Mucosa of rectum (tissue), 2 donors: ENCODE results near the gene AQP1.

Experiments used
- H3K27ac ChIP-seq, 2 donors: one replicate each; pipeline ENCODE4 v1.7.0; 2013; ENCODE audit warnings: inconsistent platforms in 2 of 2, low read depth in 2 of 2, low read length in 2 of 2
- H3K27me3 ChIP-seq, 2 donors: one replicate each; pipeline ENCODE4 v1.7.0; 2013; ENCODE audit warnings: low read length in 2 of 2; ENCODE audit not compliant: control insufficient read depth in 2 of 2, insufficient read depth in 2 of 2
- H3K36me3 ChIP-seq, 2 donors: one replicate each; pipeline ENCODE4 v1.7.0; 2013; ENCODE audit warnings: low read length in 2 of 2; ENCODE audit not compliant: control insufficient read depth in 2 of 2, insufficient read depth in 2 of 2
- H3K4me1 ChIP-seq, 2 donors: one replicate each; pipeline ENCODE4 v1.7.0; 2013; ENCODE audit warnings: low read length in 2 of 2, mild to moderate bottlenecking in 1 of 2; ENCODE audit not compliant: control insufficient read depth in 2 of 2, insufficient read depth in 2 of 2
- H3K4me3 ChIP-seq, 2 donors: one replicate each; pipeline ENCODE4 v1.7.0; 2013; ENCODE audit warnings: low read length in 2 of 2
- H3K9ac ChIP-seq, 2 donors: one replicate each; pipeline ENCODE4 v1.7.0; 2013; ENCODE audit warnings: low read length in 2 of 2, low read depth in 1 of 2, mild to moderate bottlenecking in 1 of 2
- H3K9me3 ChIP-seq, 2 donors: one replicate each; pipeline ENCODE4 v1.7.0; 2013; ENCODE audit warnings: low read length in 2 of 2; ENCODE audit not compliant: control insufficient read depth in 2 of 2
- donor health status: healthy.
- donor health status: Normal muscosa, but diverticular disease.

AQP1 gene

GRCh38 chr7:30917216-30917893 is 5.7 kb downstream of the AQP1 start:
- Histone ChIP-seq H3K9me3 (no peaks in the 10 kb centered on the region), H3K36me3 (no peaks in the 10 kb centered on the region), H3K4me1 (peaks cover 10 to 44% of the 10 kb centered on the region in 2 donors), H3K9ac (no peak overlapping the region), H3K4me3 (no peak overlapping the region), H3K27me3 (no peaks in the 10 kb centered on the region), H3K27ac (no peak overlapping the region)

GRCh38 chr7:30918676-30919075 is 7.0 kb downstream of the AQP1 start:
- Histone ChIP-seq H3K36me3 (peaks cover under 1% of the 10 kb centered on the region in 2 donors), H3K9me3 (no peaks in the 10 kb centered on the region), H3K4me3 (no peak overlapping the region), H3K4me1 (peaks cover 10 to 31% of the 10 kb centered on the region in 2 donors), H3K9ac (no peak overlapping the region), H3K27ac (no peak overlapping the region), H3K27me3 (no peaks in the 10 kb centered on the region)

- Histone ChIP-seq H3K27ac (no peak overlapping the region), H3K4me1 (peaks cover 0 to 19% of the 10 kb centered on the region in 2 donors), H3K9me3 (no peaks in the 10 kb centered on the region), H3K4me3 (no peak overlapping the region), H3K9ac (no peak overlapping the region), H3K27me3 (no peaks in the 10 kb centered on the region), H3K36me3 (peaks cover 3 to 12% of the 10 kb centered on the region in 2 donors)
Measured at GRCh38 chr7:30920021-30920583, 8.4 kb downstream of the AQP1 start.

GRCh38 chr7:30920584-30921539 is 9.2 kb downstream of the AQP1 start:
- no peaks in the 10 kb centered on the region for H3K27me3 ChIP-seq
- H3K9me3 ChIP-seq: no peaks in the 10 kb centered on the region
- peaks cover 0 to 15% of the 10 kb centered on the region in 2 donors for H3K4me1 ChIP-seq
- peaks cover 3 to 17% of the 10 kb centered on the region in 2 donors for H3K36me3 ChIP-seq
- no peak overlapping the region for H3K9ac ChIP-seq
- no peak overlapping the region for H3K27ac ChIP-seq
- no peak overlapping the region for H3K4me3 ChIP-seq

GRCh38 chr7:30921540-30922401 is 10.1 kb downstream of the AQP1 start:
- H3K36me3 ChIP-seq: peaks cover 3 to 19% of the 10 kb centered on the region in 2 donors
- no peaks in the 10 kb centered on the region for H3K9me3 ChIP-seq
- H3K4me1 ChIP-seq: peaks cover 0 to 11% of the 10 kb centered on the region in 2 donors
- H3K27me3 ChIP-seq: no peaks in the 10 kb centered on the region
- no peak overlapping the region for H3K9ac ChIP-seq
- no peak overlapping the region for H3K4me3 ChIP-seq
- H3K27ac ChIP-seq: no peak overlapping the region

GRCh38 chr7:30922596-30922995 is 10.9 kb downstream of the AQP1 start:
- Histone ChIP-seq H3K4me1 (peaks cover 0 to 8% of the 10 kb centered on the region in 2 donors), H3K36me3 (peaks cover 3 to 19% of the 10 kb centered on the region in 2 donors), H3K27me3 (no peaks in the 10 kb centered on the region), H3K9ac (no peak overlapping the region), H3K27ac (no peak overlapping the region), H3K4me3 (no peak overlapping the region), H3K9me3 (peaks cover 0 to 2% of the 10 kb centered on the region in 2 donors)

GRCh38 chr7:30923009-30923773 is 11.5 kb downstream of the AQP1 start:
- Histone ChIP-seq H3K27me3 (no peaks in the 10 kb centered on the region), H3K4me1 (peaks cover 0 to 8% of the 10 kb centered on the region in 2 donors), H3K36me3 (peaks cover 3 to 19% of the 10 kb centered on the region in 2 donors), H3K9ac (no peak overlapping the region), H3K27ac (no peak overlapping the region), H3K9me3 (peaks cover 0 to 2% of the 10 kb centered on the region in 2 donors), H3K4me3 (no peak overlapping the region)

- Histone ChIP-seq H3K4me1 (peaks cover 0 to 7% of the 10 kb centered on the region in 2 donors), H3K4me3 (no peak overlapping the region), H3K27me3 (no peaks in the 10 kb centered on the region), H3K9ac (no peak overlapping the region), H3K36me3 (peaks cover 3 to 19% of the 10 kb centered on the region in 2 donors), H3K9me3 (peaks cover 0 to 2% of the 10 kb centered on the region in 2 donors), H3K27ac (no peak overlapping the region)
Measured at GRCh38 chr7:30923774-30924413, 12.2 kb downstream of the AQP1 start.
